K562 (cell line): ENCODE measurements around the gene RPL27. TPM values are rescaled to one million over a fixed set of nuclear protein-coding genes. Genes with fewer than 3 reads are reported as not detected.
A peak's percentile ranks its signal among the peaks of the same experiment; 100 is the strongest.

Source experiments
- BHLHE40 ChIP-seq: IDR thresholded peaks from 2 replicates; pipeline ENCODE4 v1.6.1; 2011; ENCODE audit warnings: low read length, improper control_type of control experiment
- CLOCK ChIP-seq: fragments of 250-450 bp; sonication (Bioruptor Pico); IDR thresholded peaks from 2 replicates; pipeline ENCODE4 v1.4.0; 2020; ENCODE audit warnings: mild to moderate bottlenecking, moderate library complexity, borderline replicate concordance
- DIDO1 ChIP-seq: fragments of 450-650 bp; IDR thresholded peaks from 2 replicates; pipeline ENCODE4 v1.6.1; 2016; ENCODE audit warnings: low read depth, missing biosample characterization, missing genetic modification characterization
- DNMT1 ChIP-seq: fragments of 450-650 bp; IDR thresholded peaks from 2 replicates; pipeline ENCODE4 v1.6.1; 2016; ENCODE audit warnings: antibody characterized with exemption, mild to moderate bottlenecking
- GATAD2B ChIP-seq: fragments of 450-650 bp; IDR thresholded peaks from 2 replicates; pipeline ENCODE4 v1.6.1; 2017; ENCODE audit warnings: mild to moderate bottlenecking, borderline replicate concordance
- HDAC1 ChIP-seq, 2 experiments: fragments of 450-650 bp; IDR thresholded peaks; 2 replicates each; pipeline ENCODE4 v1.6.1; 2016 to 2017; ENCODE audit warnings: inconsistent platforms in 1 of 2, mild to moderate bottlenecking in 1 of 2, moderate library complexity in 1 of 2
- MAFK ChIP-seq: IDR thresholded peaks from 2 replicates; pipeline ENCODE4 v1.6.1; 2011; ENCODE audit warnings: low read length, improper control_type of control experiment
- MTA1 ChIP-seq: fragments of 450-650 bp; IDR thresholded peaks from 2 replicates; pipeline ENCODE4 v1.6.1; 2017; ENCODE audit warnings: borderline replicate concordance
- NFATC3 ChIP-seq: fragments of 450-650 bp; IDR thresholded peaks from 2 replicates; pipeline ENCODE4 v1.6.1; 2017; ENCODE audit warnings: mild to moderate bottlenecking
- PCBP1 ChIP-seq: fragments of 200-400 bp; formaldehyde crosslinking; IDR thresholded peaks from 2 replicates; pipeline ENCODE4 v1.6.1; 2018; ENCODE audit warnings: mild to moderate bottlenecking, low read depth, low read length; ENCODE audit not compliant: poor library complexity, severe bottlenecking
- RBBP5 ChIP-seq: fragments of 200-600 bp; sonication (generic); IDR thresholded peaks from 2 replicates; pipeline ENCODE4 v1.6.1; 2012; ENCODE audit warnings: borderline replicate concordance, mild to moderate bottlenecking, low read length, control low read depth, inconsistent platforms; ENCODE audit not compliant: insufficient read depth, poor library complexity, severe bottlenecking
- RUNX1 ChIP-seq: sonication (generic); IDR thresholded peaks from 2 replicates; pipeline ENCODE4 v1.6.1; 2016; ENCODE audit warnings: antibody characterized with exemption, low read depth
- STAT5A ChIP-seq: IDR thresholded peaks from 2 replicates; pipeline ENCODE4 v1.6.1; 2012; ENCODE audit warnings: low read length, inconsistent platforms, borderline replicate concordance
- ZBTB40 ChIP-seq, 2 experiments: fragments of 450-650 bp in 1 of 2; sonication (generic) in 1 of 2; formaldehyde crosslinking in 1 of 2; IDR thresholded peaks; 2 replicates each; pipeline versions ENCODE4 v1.7.1 to v1.9.0; 2016 to 2022; ENCODE audit warnings: inconsistent platforms in 1 of 2, mild to moderate bottlenecking in 1 of 2, missing genetic modification reagents in 1 of 2
- ZNF561 ChIP-seq: fragments of 450-650 bp; formaldehyde crosslinking; conservative IDR thresholded peaks from 2 replicates; pipeline ENCODE4 v1.4.0; 2020; ENCODE audit warnings: mild to moderate bottlenecking, moderate library complexity
- ZNF778 ChIP-seq: fragments of 450-650 bp; formaldehyde crosslinking; IDR thresholded peaks from 2 replicates; pipeline ENCODE4 v1.4.0; 2020; ENCODE audit warnings: mild to moderate bottlenecking, moderate library complexity
- polyA plus RNA-seq, 8 experiments: library from polyadenylated mRNA; depleted of rRNA in 4 of 8; stranded (reverse) in 5 of 8; unstranded in 3 of 8; fragments of >200 nt; fragmentation: Nextera tagmentation in 2 of 8; fragmentation: Illumina TruSeq in 1 of 8; extraction: Ambion mirVana in 2 of 8; extraction: Trizol in 1 of 8; gene quantifications; 2 replicates each; pipeline versions ENCODE4 v1.2.1 to v1.2.3, GENCODE V29; 2011 to 2014; ENCODE audit warnings: inconsistent platforms in 1 of 8, missing spikeins in 1 of 8
- total RNA-seq, 7 experiments: library from RNA; depleted of rRNA in 6 of 7; stranded (reverse); fragments of >200 nt in 6 of 7; fragmentation: Illumina TruSeq in 2 of 7; extraction: Trizol in 2 of 7; gene quantifications; 2 replicates each; pipeline versions ENCODE4 v1.2.1 to v1.2.3, GENCODE V29; 2011 to 2021; ENCODE audit warnings: low replicate concordance in 1 of 7

RPL27 gene
- total and polyA plus RNA-seq, 9 of the 15 experiments (the other 6 are each of a cell fraction or from before 2014, with no cell fraction given), result 1,539 to 6,155 (median 3,710) TPM

- TF ChIP-seq ZBTB40 (IDR thresholded peaks at IDR 0.05) (peak; percentile 64), ZBTB40 (CRISPR knock-in tag; IDR thresholded peaks at IDR 0.05) (no peak), ZNF778 (CRISPR knock-in tag) (no peak), DNMT1 (no peak), BHLHE40 (peak; percentile 84), GATAD2B (no peak), MAFK (no peak), MTA1 (no peak), RBBP5 (peak; percentile 48), PCBP1 (no peak), STAT5A (no peak), DIDO1 (tag) (no peak), RUNX1 (no peak), NFATC3 (no peak), HDAC1 (IDR thresholded peaks at IDR 0.05) (peak in 1 of 2 experiments; percentile 55; a peak in 2 of 4 replicates), CLOCK (CRISPR knock-in tag) (no peak), ZNF561 (CRISPR knock-in tag) (no peak)
These were observed 8.7 kb downstream of the RPL27 start, which contains the start of gene IFI35 (continued) for GRCh38 chr17:43006639-43007551.
